Retinal pigment epithelial cell (primary cell): Measurements from ENCODE around the gene PCMTD2.

Source experiments
- DNase-seq: peaks from one replicate; pipeline ENCODE4 v3.0.0-alpha.2; 2010; ENCODE audit warnings: low read depth
- H3K4me3 ChIP-seq: 2 replicates; pipeline ENCODE4 v1.5.1; 2011; ENCODE audit warnings: mild to moderate bottlenecking, low read length, control low read depth, moderate library complexity
- CTCF ChIP-seq: conservative IDR thresholded peaks from 2 replicates; pipeline ENCODE4 v1.5.1; 2011; ENCODE audit warnings: low read depth, low read length, control low read depth, inconsistent platforms

The PCMTD2 gene

DNA sequence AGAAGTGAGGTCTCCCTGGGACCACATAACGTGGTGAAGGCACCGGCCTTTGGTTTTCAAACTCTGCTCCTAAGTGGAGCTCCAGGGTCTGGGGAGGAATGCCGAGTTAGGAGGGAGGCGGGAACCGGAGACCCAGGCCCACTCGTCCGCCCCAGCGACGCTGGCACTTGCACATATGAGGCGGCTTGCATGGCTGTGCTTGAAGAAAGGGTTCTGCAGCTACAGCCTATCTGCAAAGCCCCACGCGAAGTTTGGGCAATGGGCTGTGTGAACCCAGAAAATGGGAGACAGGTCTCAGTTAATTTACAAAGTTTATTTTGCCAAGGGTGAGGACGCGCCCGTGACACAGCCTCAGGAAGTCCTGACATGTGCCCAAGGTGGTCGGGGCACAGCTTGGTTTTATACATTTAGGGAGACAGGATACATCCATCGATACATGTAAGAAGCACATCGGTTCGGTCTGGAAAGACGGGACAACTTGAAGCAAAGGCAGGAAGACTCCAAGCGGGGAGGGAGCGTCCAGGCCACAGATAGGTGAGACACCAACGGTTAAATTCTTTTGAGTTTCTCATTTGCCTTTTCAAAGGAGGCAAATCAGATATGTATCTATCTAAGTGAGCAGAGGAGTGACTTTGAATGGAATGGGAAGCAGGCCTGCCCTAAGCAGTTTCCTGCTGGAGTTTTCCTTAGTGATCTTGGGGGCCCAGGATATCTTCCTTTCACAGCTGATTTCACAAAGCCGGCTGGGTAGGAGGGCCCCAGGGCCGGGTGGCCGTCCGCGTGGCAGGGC, 782 bp upstream of the PCMTD2 start:
- DNase-seq = no peak
- peak overlapping the region; percentile 49 for H3K4me3 ChIP-seq
- TF ChIP-seq CTCF = no peak

DNA sequence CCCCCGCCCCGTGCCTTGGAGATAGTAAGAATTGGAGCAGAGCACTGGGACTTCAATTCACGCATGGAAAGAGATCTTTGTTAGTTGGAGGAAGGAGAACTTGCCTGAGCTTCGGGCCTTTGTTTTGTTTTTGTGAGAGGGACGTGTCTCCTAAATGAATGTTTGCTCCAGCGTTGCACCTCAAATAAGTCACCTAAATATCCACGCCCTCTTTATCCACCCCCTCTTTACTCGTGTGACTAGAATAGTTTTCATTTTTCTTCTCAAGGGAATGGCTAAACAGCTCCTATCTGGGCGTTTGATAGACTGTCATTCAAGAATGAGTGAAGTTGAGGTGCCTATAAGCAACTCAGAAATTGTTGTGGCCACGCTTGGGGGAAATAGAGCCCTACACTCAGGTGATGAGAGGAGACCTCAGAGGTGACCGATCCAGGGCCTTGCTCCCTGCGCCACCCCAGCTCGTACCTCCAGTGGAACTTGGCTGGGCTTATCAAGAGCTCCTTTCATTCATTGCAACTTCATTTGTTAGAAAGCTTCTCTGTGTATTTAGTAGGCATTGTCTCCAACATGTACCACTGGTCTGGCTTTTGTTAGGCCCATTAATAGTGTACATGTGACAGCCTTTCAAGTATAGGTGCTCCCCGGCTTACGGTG, 861 bp downstream of the PCMTD2 start:
- no peak for TF ChIP-seq CTCF
- peak overlapping the region; percentile 78 for H3K4me3 ChIP-seq
- DNase-seq = no peak

- no peak for DNase-seq
- TF ChIP-seq CTCF = no peak
- H3K4me3 ChIP-seq = peak overlapping the region; percentile 78
Observed at GRCh38 chr20:64257107-64257757, 1.7 kb downstream of the PCMTD2 start.

DNA sequence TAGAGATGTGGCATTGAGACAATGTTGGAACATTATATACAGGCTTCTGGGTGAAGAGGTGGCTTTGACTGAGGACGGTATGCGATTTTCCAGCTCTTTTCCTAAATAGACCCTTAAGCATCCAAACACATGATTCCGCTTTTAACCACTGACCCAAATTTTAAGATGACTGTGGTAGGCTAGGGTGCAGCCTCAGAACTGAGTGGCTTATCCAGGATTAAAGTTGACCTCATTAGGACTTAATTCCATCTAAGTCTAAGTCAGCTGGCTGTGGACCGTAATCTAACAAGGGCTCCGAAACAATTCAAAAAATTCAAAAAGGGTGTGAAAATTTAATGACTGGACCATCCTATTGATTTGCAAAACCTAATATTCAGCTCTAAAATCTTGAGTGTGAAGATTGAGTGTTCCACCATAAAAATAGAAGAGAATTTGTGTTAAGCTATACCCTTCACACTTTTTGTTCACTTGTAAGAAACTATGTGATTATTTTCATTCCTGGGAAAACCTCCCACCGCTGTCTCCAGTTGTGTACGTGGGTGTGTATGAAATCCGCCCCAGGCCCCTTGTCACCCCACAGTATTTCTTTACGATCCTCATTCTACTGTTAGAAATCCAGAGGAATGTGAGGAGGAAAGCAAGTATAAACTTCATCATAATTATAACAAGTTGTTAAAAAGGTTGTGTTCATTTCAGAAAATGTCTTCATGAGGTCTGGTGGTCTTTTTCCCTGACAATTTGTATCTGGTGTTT, 2.7 kb downstream of the PCMTD2 start:
- no peak overlapping the region for H3K4me3 ChIP-seq
- DNase-seq = peak; percentile 80
- no peak for TF ChIP-seq CTCF

- no peak for TF ChIP-seq CTCF
- no peak overlapping the region for H3K4me3 ChIP-seq
- no peak for DNase-seq
Observed at GRCh38 chr20:64260239-64260638, 4.7 kb downstream of the PCMTD2 start.

- no peak for TF ChIP-seq CTCF
- no peak overlapping the region for H3K4me3 ChIP-seq
- DNase-seq = peak; percentile 76
Observed at GRCh38 chr20:64261138-64261537, 5.6 kb downstream of the PCMTD2 start.
